ENCODE results near the gene CALN1. TPM values are rescaled to one million over a fixed set of nuclear protein-coding genes. Genes with fewer than 3 reads are reported as not detected.

CALN1 gene
- total and polyA plus RNA-seq, 2 of the 8 experiments (the other 6 are each of a cell fraction or from before 2014, with no cell fraction given), result 6.4 to 15.2 TPM

DNA sequence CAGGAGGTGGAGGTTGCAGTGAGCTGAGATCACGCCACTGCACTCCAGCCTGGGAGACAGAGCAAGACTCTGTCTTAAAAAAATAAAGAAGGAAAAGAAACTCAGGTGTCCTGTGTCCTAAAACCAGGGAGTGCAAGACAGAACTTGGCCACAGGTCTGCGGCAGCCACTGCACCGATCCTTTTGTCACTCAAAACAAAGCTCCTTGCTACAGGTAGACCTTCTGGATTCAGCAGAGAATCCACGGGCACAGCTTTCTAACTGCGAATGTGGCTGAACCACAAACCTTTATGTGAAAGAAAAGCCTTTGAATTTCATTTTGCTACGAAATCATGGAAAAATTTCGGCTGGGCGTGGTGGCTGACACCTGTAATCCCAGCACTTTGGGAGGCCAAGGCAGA, 634.9 kb downstream of the CALN1 start:
- no peak overlapping the region for H2BK20ac ChIP-seq (ENCODE audit: low read length)
- H2BK120ac ChIP-seq (replicated peaks; ENCODE audit: low read depth, low read length), result no peak overlapping the region
- no peak overlapping the region for H2AK5ac ChIP-seq (ENCODE audit: low read depth, low read length)
- no peak overlapping the region for H4K8ac ChIP-seq (ENCODE audit: extremely low read depth, insufficient read depth, low read length)
- H4K91ac ChIP-seq (replicated peaks; ENCODE audit: insufficient read length, low read length), result no peak overlapping the region
- no peak overlapping the region for H3K4ac ChIP-seq (replicated peaks; ENCODE audit: insufficient read length, low read depth, low read length)
- H3K9ac ChIP-seq (replicated peaks in 1 of 4; ENCODE audit: extremely low read depth in 1 of 4, low read depth in 3 of 4, low read length in 3 of 4), result no peak overlapping the region
- H3K18ac ChIP-seq (ENCODE audit: extremely low read depth, low read length), result no peak overlapping the region
- no peaks in the 10 kb centered on the region for H3K23me2 ChIP-seq (ENCODE audit: low read depth, low read length)
- H2AFZ ChIP-seq (ENCODE audit: low read length), result no peak overlapping the region
- DNase-seq (ENCODE audit: low read depth in 1 of 2, low spot score in 2 of 2) (no peak), FAIRE-seq (no peak)
- H2BK5ac ChIP-seq (ENCODE audit: low read depth, low read length), result no peak overlapping the region
- no peak overlapping the region for H3K4me3 ChIP-seq (ENCODE audit: extremely low read depth in 1 of 4, insufficient read depth in 2 of 4, low read depth in 3 of 4, low read length in 4 of 4)
- H3K27me3 ChIP-seq (replicated peaks in 1 of 4; ENCODE audit: control insufficient read depth in 3 of 4, extremely low read depth in 1 of 4, insufficient read depth in 3 of 4, low read length in 3 of 4), result no peaks in the 10 kb centered on the region; a peak in 2 of 7 replicates
- no peak overlapping the region for H3K4me2 ChIP-seq (ENCODE audit: insufficient read depth in 1 of 2, low read depth in 2 of 2, low read length in 2 of 2)
- ChIA-PET POLR2A (ENCODE audit: partially characterized antibody) (interaction anchor here (0.7 kb wide), 1 partner anchor 651 kb away, joined by 3 read pairs; no protein-coding TSS in a partner anchor), CTCF (ENCODE audit: partially characterized antibody) (interaction anchor here (1.5 kb wide), 1 partner anchor 25 kb away, joined by 4 read pairs; no protein-coding TSS in a partner anchor)
- H2BK15ac ChIP-seq (ENCODE audit: low read length), result no peak overlapping the region
- no peaks in the 10 kb centered on the region for H3K9me3 ChIP-seq (ENCODE audit: insufficient read depth in 2 of 2, low read depth in 1 of 2, low read length in 1 of 2)
- H4K5ac ChIP-seq (ENCODE audit: insufficient read length, low read depth, low read length), result no peak overlapping the region
- H3K4me1 ChIP-seq (replicated peaks in 1 of 4; ENCODE audit: control insufficient read depth in 3 of 4, insufficient read depth in 4 of 4, low read length in 3 of 4), result peaks cover 0 to 3% (median 0%) of the 10 kb centered on the region in 4 experiments; a peak in 1 of 7 replicates
- 90% methylated on average over 7 of the region's 8 CpGs; no CpG with 5 or more reads in 1 of the 2 experiments for WGBS, 2 experiments (ENCODE audit: extremely low coverage in 1 of 2, insufficient coverage in 1 of 2, insufficient read length in 1 of 2, insufficient replicate concordance in 2 of 2, low coverage in 1 of 2, low lambda C conversion rate in 2 of 2, missing lambda C conversion rate in 1 of 2)
- H3K27ac ChIP-seq (ENCODE audit: low read depth, low read length), result no peak overlapping the region
- H4K20me1 ChIP-seq (replicated peaks in 1 of 2; ENCODE audit: control insufficient read depth in 1 of 2, insufficient read depth in 2 of 2, low read length in 2 of 2), result no peaks in the 10 kb centered on the region
- no peaks in the 10 kb centered on the region for H3K36me3 ChIP-seq (ENCODE audit: control insufficient read depth in 2 of 4, insufficient read depth in 4 of 4, low read length in 3 of 4)
- no peaks in the 10 kb centered on the region for H3K79me1 ChIP-seq (ENCODE audit: low read depth, low read length)
- no peak overlapping the region for H3K23ac ChIP-seq (ENCODE audit: insufficient read length)
- no peak overlapping the region for H3K56ac ChIP-seq (replicated peaks; ENCODE audit: insufficient read length, low read depth, low read length)
- H3K14ac ChIP-seq (ENCODE audit: insufficient read length), result no peak overlapping the region
- no peak overlapping the region for H2BK12ac ChIP-seq (ENCODE audit: low read depth, low read length)
- no peaks in the 10 kb centered on the region for H3K79me2 ChIP-seq (ENCODE audit: control insufficient read depth in 1 of 2, insufficient read depth in 2 of 2, low read length in 2 of 2)
- TF ChIP-seq KDM5A (IDR thresholded peaks at IDR 0.05; ENCODE audit: low read length), result no peak
- TF ChIP-seq, protein P1, sequence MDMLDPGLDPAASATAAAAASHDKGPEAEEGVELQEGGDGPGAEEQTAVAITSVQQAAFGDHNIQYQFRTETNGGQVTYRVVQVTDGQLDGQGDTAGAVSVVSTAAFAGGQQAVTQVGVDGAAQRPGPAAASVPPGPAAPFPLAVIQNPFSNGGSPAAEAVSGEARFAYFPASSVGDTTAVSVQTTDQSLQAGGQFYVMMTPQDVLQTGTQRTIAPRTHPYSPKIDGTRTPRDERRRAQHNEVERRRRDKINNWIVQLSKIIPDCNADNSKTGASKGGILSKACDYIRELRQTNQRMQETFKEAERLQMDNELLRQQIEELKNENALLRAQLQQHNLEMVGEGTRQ (IDR thresholded peaks at IDR 0.05; ENCODE audit: low read length), result no peak
- no peak for TF ChIP-seq CHD1 (IDR thresholded peaks at IDR 0.05; ENCODE audit: low read depth, low read length)
- TF ChIP-seq SP1 (IDR thresholded peaks at IDR 0.05; ENCODE audit: low read depth, low read length), result no peak
- TF ChIP-seq JUN (IDR thresholded peaks at IDR 0.05; ENCODE audit: low read depth, low read length), result no peak
- no peak for TF ChIP-seq KDM4A (IDR thresholded peaks at IDR 0.05; ENCODE audit: low read depth, low read length, severe bottlenecking)
- TF ChIP-seq, protein P2, sequence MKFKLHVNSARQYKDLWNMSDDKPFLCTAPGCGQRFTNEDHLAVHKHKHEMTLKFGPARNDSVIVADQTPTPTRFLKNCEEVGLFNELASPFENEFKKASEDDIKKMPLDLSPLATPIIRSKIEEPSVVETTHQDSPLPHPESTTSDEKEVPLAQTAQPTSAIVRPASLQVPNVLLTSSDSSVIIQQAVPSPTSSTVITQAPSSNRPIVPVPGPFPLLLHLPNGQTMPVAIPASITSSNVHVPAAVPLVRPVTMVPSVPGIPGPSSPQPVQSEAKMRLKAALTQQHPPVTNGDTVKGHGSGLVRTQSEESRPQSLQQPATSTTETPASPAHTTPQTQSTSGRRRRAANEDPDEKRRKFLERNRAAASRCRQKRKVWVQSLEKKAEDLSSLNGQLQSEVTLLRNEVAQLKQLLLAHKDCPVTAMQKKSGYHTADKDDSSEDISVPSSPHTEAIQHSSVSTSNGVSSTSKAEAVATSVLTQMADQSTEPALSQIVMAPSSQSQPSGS (IDR thresholded peaks at IDR 0.05; ENCODE audit: low read length), result no peak
- TF ChIP-seq RFX5 (IDR thresholded peaks at IDR 0.05; ENCODE audit: borderline replicate concordance, low read depth, low read length), result no peak
- TF ChIP-seq HDAC6 (IDR thresholded peaks at IDR 0.05; ENCODE audit: low read depth, low read length), result no peak
- TF ChIP-seq TAF7 (optimal IDR thresholded peaks at IDR 0.05; ENCODE audit: borderline replicate concordance, low read depth, low read length), result no peak
- TF ChIP-seq CHD2 (IDR thresholded peaks at IDR 0.05; ENCODE audit: low read length), result no peak
- TF ChIP-seq SRF (IDR thresholded peaks at IDR 0.05; ENCODE audit: low read depth, low read length), result no peak

All from H1 (cell line).